Epithelial cell of esophagus (primary cell): ENCODE measurements around the gene SIN3B.

Experiments
- DNase-seq: peaks from one replicate; pipeline ENCODE4 v3.0.0; 2010; ENCODE audit warnings: low read depth
- H3K4me3 ChIP-seq: 2 replicates; pipeline ENCODE4 v1.5.1; 2011; ENCODE audit warnings: mild to moderate bottlenecking, low read length, control low read depth
- TF ChIP-seq, protein P1 (sequence below): IDR thresholded peaks from 2 replicates; pipeline ENCODE4 v1.5.1; 2011; ENCODE audit warnings: low read depth, mild to moderate bottlenecking, low read length, control low read depth, inconsistent platforms; ENCODE audit not compliant: insufficient read depth; ENCODE audit errors: missing control alignments

SIN3B gene

DNA sequence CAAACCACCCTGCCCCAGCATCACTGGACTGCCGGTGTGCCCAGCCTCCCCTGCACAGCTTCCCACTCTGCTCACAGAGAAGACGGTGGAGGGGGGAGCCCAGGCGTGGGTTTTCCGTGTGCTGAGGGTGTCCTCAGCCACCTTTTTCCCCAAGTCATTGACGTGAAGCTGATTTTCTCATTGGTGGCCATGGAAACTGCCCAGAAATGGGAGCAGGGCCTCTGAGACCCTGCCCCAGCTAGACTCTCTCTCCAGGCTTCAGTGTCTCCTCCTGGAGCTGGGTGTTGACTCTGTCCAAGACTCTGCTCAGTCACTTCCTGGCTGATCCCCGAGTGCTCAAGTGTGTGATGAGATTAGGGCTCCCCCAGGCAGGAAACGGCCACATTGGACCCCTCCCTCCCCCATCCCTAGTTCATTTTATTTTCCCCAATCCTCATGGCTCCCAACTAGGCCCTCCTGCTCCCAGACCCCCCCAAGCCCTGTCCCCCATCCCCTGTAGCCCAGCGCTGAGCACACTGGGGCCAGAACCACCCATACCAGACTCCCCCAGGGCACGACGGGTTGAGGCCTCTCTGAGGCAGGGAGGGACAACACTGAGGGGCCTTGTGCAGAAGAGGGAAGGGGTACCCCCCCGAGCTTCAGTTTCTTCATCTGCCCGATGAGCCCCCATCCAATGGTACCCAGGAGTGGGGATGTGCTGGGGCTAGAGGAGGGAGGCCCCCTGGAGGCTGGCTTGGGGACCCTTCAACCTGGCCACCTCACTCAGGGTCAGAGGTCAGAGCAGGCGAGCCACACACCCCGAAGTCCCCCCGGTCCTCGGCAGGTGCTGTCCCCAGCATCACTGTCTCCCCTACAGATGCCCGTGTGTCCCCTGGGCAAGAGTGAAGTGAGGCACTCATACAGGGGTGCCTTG is 58.4 kb downstream of the SIN3B start:
- no peak overlapping the region for H3K4me3 ChIP-seq
- TF ChIP-seq, protein P1, sequence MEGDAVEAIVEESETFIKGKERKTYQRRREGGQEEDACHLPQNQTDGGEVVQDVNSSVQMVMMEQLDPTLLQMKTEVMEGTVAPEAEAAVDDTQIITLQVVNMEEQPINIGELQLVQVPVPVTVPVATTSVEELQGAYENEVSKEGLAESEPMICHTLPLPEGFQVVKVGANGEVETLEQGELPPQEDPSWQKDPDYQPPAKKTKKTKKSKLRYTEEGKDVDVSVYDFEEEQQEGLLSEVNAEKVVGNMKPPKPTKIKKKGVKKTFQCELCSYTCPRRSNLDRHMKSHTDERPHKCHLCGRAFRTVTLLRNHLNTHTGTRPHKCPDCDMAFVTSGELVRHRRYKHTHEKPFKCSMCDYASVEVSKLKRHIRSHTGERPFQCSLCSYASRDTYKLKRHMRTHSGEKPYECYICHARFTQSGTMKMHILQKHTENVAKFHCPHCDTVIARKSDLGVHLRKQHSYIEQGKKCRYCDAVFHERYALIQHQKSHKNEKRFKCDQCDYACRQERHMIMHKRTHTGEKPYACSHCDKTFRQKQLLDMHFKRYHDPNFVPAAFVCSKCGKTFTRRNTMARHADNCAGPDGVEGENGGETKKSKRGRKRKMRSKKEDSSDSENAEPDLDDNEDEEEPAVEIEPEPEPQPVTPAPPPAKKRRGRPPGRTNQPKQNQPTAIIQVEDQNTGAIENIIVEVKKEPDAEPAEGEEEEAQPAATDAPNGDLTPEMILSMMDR, result no peak
- no peak for DNase-seq

DNA sequence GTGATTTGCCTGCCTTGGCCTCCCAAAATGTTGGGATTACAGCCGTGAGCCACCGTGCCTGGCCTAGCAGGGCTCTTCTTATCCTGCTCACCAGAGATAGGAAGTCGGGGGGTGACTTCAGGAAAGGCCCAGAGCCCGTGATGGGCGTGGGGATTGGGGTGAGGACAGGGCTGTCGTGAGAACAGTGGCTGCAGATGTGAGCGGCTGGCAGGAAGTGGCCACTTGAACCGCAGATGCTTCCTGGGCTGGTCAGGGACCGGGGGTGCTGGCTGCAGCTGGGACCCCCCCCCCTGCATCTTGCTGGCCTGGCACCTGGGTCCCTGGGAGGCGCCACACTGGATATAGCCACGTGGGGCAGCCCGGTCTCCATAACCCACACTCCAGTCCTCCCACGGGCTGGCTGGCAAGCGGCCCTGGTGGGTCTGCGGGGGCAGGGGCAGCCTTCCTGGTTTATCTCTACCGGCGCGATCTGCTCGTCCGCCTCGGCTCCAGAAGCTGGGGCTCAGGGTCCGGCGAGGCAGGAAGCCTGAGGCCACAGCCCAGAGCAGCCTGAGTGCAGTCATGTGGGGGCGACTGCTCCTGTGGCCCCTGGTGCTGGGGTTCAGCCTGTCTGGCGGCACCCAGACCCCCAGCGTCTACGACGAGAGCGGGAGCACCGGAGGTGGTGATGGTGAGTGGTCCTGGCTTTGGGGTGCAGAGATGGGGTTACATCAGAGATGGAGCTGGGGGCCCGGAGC is 59.6 kb downstream of the SIN3B start, which contains the start of gene F2RL3:
TSS of gene F2RL3 (plus strand) at position 371 of the 737 bp plus-strand sequence. CDS start at position 562, 191 bp downstream.
- no peak for DNase-seq
- TF ChIP-seq, protein P1, result no peak
- no peak within 1 kb of the TSS for H3K4me3 ChIP-seq

DNA sequence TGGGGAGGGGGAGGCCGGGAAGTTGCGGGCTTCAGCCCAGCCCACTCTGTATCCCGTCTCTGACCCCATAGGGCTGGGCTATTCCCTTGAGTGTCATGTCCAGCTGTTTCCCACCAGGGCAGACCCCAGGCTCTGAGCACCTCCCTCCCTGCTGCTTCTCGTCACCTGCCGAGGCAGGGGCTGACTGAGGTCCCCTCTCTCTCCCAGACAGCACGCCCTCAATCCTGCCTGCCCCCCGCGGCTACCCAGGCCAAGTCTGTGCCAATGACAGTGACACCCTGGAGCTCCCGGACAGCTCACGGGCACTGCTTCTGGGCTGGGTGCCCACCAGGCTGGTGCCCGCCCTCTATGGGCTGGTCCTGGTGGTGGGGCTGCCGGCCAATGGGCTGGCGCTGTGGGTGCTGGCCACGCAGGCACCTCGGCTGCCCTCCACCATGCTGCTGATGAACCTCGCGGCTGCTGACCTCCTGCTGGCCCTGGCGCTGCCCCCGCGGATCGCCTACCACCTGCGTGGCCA is 60.2 kb downstream of the SIN3B start:
- DNase-seq, result no peak
- no peak overlapping the region for H3K4me3 ChIP-seq
- TF ChIP-seq, protein P1, result no peak

DNA sequence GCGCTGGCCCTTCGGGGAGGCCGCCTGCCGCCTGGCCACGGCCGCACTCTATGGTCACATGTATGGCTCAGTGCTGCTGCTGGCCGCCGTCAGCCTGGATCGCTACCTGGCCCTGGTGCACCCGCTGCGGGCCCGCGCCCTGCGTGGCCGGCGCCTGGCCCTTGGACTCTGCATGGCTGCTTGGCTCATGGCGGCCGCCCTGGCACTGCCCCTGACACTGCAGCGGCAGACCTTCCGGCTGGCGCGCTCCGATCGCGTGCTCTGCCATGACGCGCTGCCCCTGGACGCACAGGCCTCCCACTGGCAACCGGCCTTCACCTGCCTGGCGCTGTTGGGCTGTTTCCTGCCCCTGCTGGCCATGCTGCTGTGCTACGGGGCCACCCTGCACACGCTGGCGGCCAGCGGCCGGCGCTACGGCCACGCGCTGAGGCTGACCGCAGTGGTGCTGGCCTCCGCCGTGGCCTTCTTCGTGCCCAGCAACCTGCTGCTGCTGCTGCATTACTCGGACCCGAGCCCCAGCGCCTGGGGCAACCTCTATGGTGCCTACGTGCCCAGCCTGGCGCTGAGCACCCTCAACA is 60.8 kb downstream of the SIN3B start:
- no peak for DNase-seq
- TF ChIP-seq, protein P1, result no peak
- H3K4me3 ChIP-seq, result no peak overlapping the region

DNA sequence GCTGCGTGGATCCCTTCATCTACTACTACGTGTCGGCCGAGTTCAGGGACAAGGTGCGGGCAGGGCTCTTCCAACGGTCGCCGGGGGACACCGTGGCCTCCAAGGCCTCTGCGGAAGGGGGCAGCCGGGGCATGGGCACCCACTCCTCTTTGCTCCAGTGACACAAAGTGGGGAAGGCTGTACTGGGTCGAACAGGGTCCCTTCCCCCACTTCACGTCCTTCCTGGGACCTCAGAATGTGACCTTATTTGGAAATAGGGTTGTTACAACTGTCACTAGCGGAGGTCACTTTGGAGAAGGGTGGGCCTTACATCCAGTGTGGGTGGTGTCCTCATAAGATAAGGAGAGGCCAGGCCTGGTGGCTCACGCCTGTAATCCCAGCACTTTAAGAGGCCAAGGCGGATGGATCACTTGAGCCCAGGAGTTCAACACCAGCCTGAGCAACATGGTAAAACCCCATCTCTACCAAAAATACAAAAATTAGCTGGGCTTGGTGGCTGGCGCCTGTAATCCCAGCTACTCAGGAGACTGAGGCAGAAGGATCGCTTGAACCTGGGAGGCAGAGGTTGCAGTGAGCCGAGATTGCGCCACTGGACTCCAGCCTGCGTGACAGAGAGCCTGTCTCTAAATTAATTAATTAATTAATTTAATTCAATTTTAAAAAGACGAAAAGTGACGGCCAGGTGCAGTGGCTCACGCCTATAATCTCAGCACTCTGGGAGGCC is 61.4 kb downstream of the SIN3B start:
- TF ChIP-seq, protein P1, result no peak
- H3K4me3 ChIP-seq, result no peak overlapping the region
- no peak for DNase-seq

DNA sequence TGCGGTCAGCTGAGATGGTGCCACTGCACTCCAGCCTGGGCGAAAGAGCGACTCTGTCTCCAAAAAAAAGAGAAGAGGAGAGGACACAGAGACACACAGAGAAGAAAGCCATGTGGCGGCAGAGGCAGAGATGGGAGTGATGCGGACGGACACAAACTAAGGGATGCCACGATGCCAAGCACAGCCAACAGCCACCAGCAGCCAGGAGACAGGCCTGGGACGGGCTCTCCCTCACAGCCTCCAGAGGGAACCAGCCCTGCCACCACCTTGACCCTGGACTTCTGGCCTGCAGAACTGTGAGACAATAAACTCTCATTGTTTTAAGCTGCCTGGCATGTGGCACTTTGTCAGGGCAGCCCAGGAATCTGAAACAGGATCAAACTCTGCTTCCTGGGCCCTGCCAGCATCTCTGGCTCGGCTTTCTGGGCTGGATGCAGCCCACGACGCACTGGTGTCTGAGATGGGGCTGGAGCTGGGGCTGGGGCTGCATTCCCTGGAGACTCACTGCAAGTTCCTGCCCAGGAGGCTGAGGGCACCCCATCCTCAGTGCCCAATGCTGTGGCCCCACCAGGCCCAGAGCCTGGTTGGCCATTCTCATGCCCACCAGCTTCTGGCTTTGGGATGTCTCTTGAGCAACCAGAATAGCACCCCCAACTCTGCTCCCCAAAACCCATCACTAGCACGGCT is 62.6 kb downstream of the SIN3B start:
- no peak overlapping the region for H3K4me3 ChIP-seq
- TF ChIP-seq, protein P1, result no peak
- no peak for DNase-seq
